Adrenal gland (tissue), 5 donors: ENCODE measurements around the gene PACSIN2.

Experiments used
- POLR2A ChIP-seq, 2 donors: fragments of 450-650 bp; IDR thresholded peaks; one replicate each; pipeline ENCODE4 v1.6.1; 2017; ENCODE audit warnings: antibody characterized with exemption in 2 of 2, mild to moderate bottlenecking in 2 of 2, moderate library complexity in 1 of 2
- TF ChIP-seq, protein P1 (sequence below), 6 experiments: fragments of 450-650 bp in 4 of 6; fragments of 200-600 bp in 2 of 6; sonication (generic) in 1 of 6; IDR thresholded peaks; 1 replicate in 5 of 6; 2 replicates in 1 of 6; pipeline versions ENCODE4 v1.5.1 to v1.8.0; 2016 to 2021; ENCODE audit warnings: antibody characterized with exemption in 6 of 6, mild to moderate bottlenecking in 2 of 6, moderate library complexity in 1 of 6
- donor health status: DM: no; HTN: no; CAD: no.

DNA sequence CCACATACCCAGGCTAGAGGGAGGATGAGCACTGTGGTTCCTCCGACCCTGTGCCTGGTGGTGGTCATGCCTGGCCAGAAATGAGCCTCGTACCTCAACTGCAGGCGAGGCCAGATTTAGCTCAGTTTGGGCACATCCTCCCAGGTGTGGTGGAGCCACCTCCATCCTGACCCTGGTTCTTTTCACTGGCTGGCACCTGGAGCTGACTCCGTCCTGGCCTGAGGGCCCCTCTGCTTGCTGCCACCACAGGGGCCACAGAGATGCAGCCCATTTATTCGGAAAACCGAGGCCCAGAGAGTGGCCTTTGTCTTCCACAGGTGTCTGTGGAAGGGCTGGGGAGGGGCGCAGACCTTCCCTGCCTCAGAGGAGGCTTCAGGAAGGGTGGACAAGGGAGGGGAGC lies 148.8 kb downstream of the PACSIN2 start:
- no peak for TF ChIP-seq POLR2A (IDR thresholded peaks at IDR 0.05)
- TF ChIP-seq, protein P1, sequence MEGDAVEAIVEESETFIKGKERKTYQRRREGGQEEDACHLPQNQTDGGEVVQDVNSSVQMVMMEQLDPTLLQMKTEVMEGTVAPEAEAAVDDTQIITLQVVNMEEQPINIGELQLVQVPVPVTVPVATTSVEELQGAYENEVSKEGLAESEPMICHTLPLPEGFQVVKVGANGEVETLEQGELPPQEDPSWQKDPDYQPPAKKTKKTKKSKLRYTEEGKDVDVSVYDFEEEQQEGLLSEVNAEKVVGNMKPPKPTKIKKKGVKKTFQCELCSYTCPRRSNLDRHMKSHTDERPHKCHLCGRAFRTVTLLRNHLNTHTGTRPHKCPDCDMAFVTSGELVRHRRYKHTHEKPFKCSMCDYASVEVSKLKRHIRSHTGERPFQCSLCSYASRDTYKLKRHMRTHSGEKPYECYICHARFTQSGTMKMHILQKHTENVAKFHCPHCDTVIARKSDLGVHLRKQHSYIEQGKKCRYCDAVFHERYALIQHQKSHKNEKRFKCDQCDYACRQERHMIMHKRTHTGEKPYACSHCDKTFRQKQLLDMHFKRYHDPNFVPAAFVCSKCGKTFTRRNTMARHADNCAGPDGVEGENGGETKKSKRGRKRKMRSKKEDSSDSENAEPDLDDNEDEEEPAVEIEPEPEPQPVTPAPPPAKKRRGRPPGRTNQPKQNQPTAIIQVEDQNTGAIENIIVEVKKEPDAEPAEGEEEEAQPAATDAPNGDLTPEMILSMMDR (IDR thresholded peaks at IDR 0.05) = no peak
